Stimulated activated memory B cell treated with anti-CD40 and anti-IgM and Interleukin-4, amounts not matched to agents 10 μg/mL and 1 μg/mL and 100 μg/mL, for 72 hours (primary cell): Measurements from ENCODE around the gene ANO2.

Source experiments
- ATAC-seq: fragments of 150-1000 bp; cut with Tn5 transposase; 2 replicates; pipeline ENCODE4 v1.10.0; 2021
- H3K27ac Mint-ChIP-seq: one replicate; pipeline ENCODE4 v1.8.0; 2022; ENCODE audit warnings: mild to moderate bottlenecking, mixed read lengths
- H3K27me3 Mint-ChIP-seq: one replicate; pipeline ENCODE4 v1.8.0; 2022; ENCODE audit warnings: mixed read lengths
- H3K36me3 Mint-ChIP-seq: one replicate; pipeline ENCODE4 v1.8.0; 2022; ENCODE audit warnings: mixed read lengths
- H3K4me1 Mint-ChIP-seq: one replicate; pipeline ENCODE4 v1.8.0; 2022; ENCODE audit warnings: mixed read lengths
- H3K4me3 Mint-ChIP-seq: one replicate; pipeline ENCODE4 v1.8.0; 2022; ENCODE audit warnings: mild to moderate bottlenecking, moderate library complexity, mixed read lengths
- H3K9me3 Mint-ChIP-seq: one replicate; pipeline ENCODE4 v1.8.0; 2022; ENCODE audit warnings: mixed read lengths

ANO2 gene

GRCh38 chr12:5739917-5740316, 205.1 kb downstream of the ANO2 start:
- no peak for ATAC-seq
- no peaks in the 10 kb centered on the region for H3K36me3 Mint-ChIP-seq
- H3K27ac Mint-ChIP-seq: no peak overlapping the region
- no peaks in the 10 kb centered on the region for H3K4me1 Mint-ChIP-seq
- H3K27me3 Mint-ChIP-seq: peaks cover 10% of the 10 kb centered on the region
- H3K4me3 Mint-ChIP-seq: no peak overlapping the region
- no peaks in the 10 kb centered on the region for H3K9me3 Mint-ChIP-seq

- Mint-ChIP-seq H3K36me3 (no peaks in the 10 kb centered on the region), H3K27me3 (peaks cover 10% of the 10 kb centered on the region), H3K9me3 (no peaks in the 10 kb centered on the region), H3K4me1 (no peaks in the 10 kb centered on the region), H3K27ac (no peak overlapping the region), H3K4me3 (no peak overlapping the region)
- no peak for ATAC-seq
These were observed 207.3 kb downstream of the ANO2 start for GRCh38 chr12:5737778-5738177.

- H3K4me1 Mint-ChIP-seq: no peaks in the 10 kb centered on the region
- H3K27ac Mint-ChIP-seq: no peak overlapping the region
- no peaks in the 10 kb centered on the region for H3K9me3 Mint-ChIP-seq
- H3K4me3 Mint-ChIP-seq: no peak overlapping the region
- no peak for ATAC-seq
- peaks cover 10% of the 10 kb centered on the region for H3K27me3 Mint-ChIP-seq
- H3K36me3 Mint-ChIP-seq: no peaks in the 10 kb centered on the region
These were observed 208.5 kb downstream of the ANO2 start for GRCh38 chr12:5736527-5736926.

GRCh38 chr12:5736016-5736415, 209.0 kb downstream of the ANO2 start:
- Mint-ChIP-seq H3K4me1 (no peaks in the 10 kb centered on the region), H3K9me3 (no peaks in the 10 kb centered on the region), H3K36me3 (no peaks in the 10 kb centered on the region), H3K27ac (no peak overlapping the region), H3K4me3 (no peak overlapping the region), H3K27me3 (peaks cover 6% of the 10 kb centered on the region)
- no peak for ATAC-seq

- Mint-ChIP-seq H3K27ac (no peak overlapping the region), H3K4me3 (no peak overlapping the region), H3K36me3 (no peaks in the 10 kb centered on the region)
These were observed 211.1 kb downstream of the ANO2 start for GRCh38 chr12:5733916-5734315.

GRCh38 chr12:5733136-5733755, 211.8 kb downstream of the ANO2 start:
- H3K9me3 Mint-ChIP-seq: no peaks in the 10 kb centered on the region
- H3K36me3 Mint-ChIP-seq: no peaks in the 10 kb centered on the region
- H3K4me3 Mint-ChIP-seq: no peak overlapping the region
- H3K4me1 Mint-ChIP-seq: no peaks in the 10 kb centered on the region
- no peaks in the 10 kb centered on the region for H3K27me3 Mint-ChIP-seq
- no peak for ATAC-seq
- H3K27ac Mint-ChIP-seq: no peak overlapping the region

More at GRCh38 chr12:5733916-5734315, 211.1 kb downstream of the ANO2 start:
- Mint-ChIP-seq H3K4me1 (no peaks in the 10 kb centered on the region), H3K9me3 (no peaks in the 10 kb centered on the region), H3K27me3 (no peaks in the 10 kb centered on the region)
- ATAC-seq: no peak

- H3K9me3 Mint-ChIP-seq: no peaks in the 10 kb centered on the region
- no peak for ATAC-seq
These were observed 214.1 kb downstream of the ANO2 start for GRCh38 chr12:5730962-5731361.

GRCh38 chr12:5723711-5724252, 221.3 kb downstream of the ANO2 start:
- no peak for ATAC-seq
- H3K36me3 Mint-ChIP-seq: no peaks in the 10 kb centered on the region
- H3K4me1 Mint-ChIP-seq: no peaks in the 10 kb centered on the region
- H3K27ac Mint-ChIP-seq: no peak overlapping the region
- H3K9me3 Mint-ChIP-seq: no peaks in the 10 kb centered on the region
- no peak overlapping the region for H3K4me3 Mint-ChIP-seq
- H3K27me3 Mint-ChIP-seq: peaks cover 30% of the 10 kb centered on the region

More at GRCh38 chr12:5730962-5731361, 214.1 kb downstream of the ANO2 start:
- H3K36me3 Mint-ChIP-seq: no peaks in the 10 kb centered on the region
- no peaks in the 10 kb centered on the region for H3K27me3 Mint-ChIP-seq
- H3K4me1 Mint-ChIP-seq: no peaks in the 10 kb centered on the region
- H3K27ac Mint-ChIP-seq: no peak overlapping the region
- no peak overlapping the region for H3K4me3 Mint-ChIP-seq

- no peaks in the 10 kb centered on the region for H3K36me3 Mint-ChIP-seq
- H3K4me3 Mint-ChIP-seq: no peak overlapping the region
- no peak for ATAC-seq
- no peaks in the 10 kb centered on the region for H3K9me3 Mint-ChIP-seq
- H3K4me1 Mint-ChIP-seq: no peaks in the 10 kb centered on the region
- H3K27ac Mint-ChIP-seq: no peak overlapping the region
- peaks cover 30% of the 10 kb centered on the region for H3K27me3 Mint-ChIP-seq
These were observed 222.0 kb downstream of the ANO2 start for GRCh38 chr12:5723071-5723470.

- Mint-ChIP-seq H3K9me3 (no peaks in the 10 kb centered on the region), H3K4me1 (no peaks in the 10 kb centered on the region), H3K36me3 (no peaks in the 10 kb centered on the region), H3K27ac (no peak overlapping the region), H3K4me3 (no peak overlapping the region), H3K27me3 (peaks cover 30% of the 10 kb centered on the region)
- ATAC-seq: no peak
These were observed 224.6 kb downstream of the ANO2 start for GRCh38 chr12:5720381-5721005.

- no peak overlapping the region for H3K4me3 Mint-ChIP-seq
- H3K4me1 Mint-ChIP-seq: no peaks in the 10 kb centered on the region
- peaks cover 28% of the 10 kb centered on the region for H3K27me3 Mint-ChIP-seq
- ATAC-seq: no peak
- H3K9me3 Mint-ChIP-seq: no peaks in the 10 kb centered on the region
- H3K36me3 Mint-ChIP-seq: no peaks in the 10 kb centered on the region
- H3K27ac Mint-ChIP-seq: no peak overlapping the region
These were observed 226.4 kb downstream of the ANO2 start for GRCh38 chr12:5718680-5719079.

- Mint-ChIP-seq H3K4me1 (no peaks in the 10 kb centered on the region), H3K4me3 (no peak overlapping the region), H3K9me3 (no peaks in the 10 kb centered on the region), H3K27ac (no peak overlapping the region), H3K27me3 (peaks cover 22% of the 10 kb centered on the region), H3K36me3 (no peaks in the 10 kb centered on the region)
- ATAC-seq: no peak
These were observed 227.0 kb downstream of the ANO2 start for GRCh38 chr12:5718073-5718472.

GRCh38 chr12:5716976-5717375, 228.1 kb downstream of the ANO2 start:
- no peaks in the 10 kb centered on the region for H3K9me3 Mint-ChIP-seq
- no peaks in the 10 kb centered on the region for H3K36me3 Mint-ChIP-seq
- ATAC-seq: no peak
- no peak overlapping the region for H3K27ac Mint-ChIP-seq
- H3K4me3 Mint-ChIP-seq: no peak overlapping the region
- peaks cover 14% of the 10 kb centered on the region for H3K27me3 Mint-ChIP-seq
- no peaks in the 10 kb centered on the region for H3K4me1 Mint-ChIP-seq

- no peak overlapping the region for H3K4me3 Mint-ChIP-seq
These were observed 228.9 kb downstream of the ANO2 start for GRCh38 chr12:5716201-5716600.

GRCh38 chr12:5715021-5715420, 230.0 kb downstream of the ANO2 start:
- Mint-ChIP-seq H3K27me3 (peaks cover 3% of the 10 kb centered on the region), H3K4me3 (no peak overlapping the region), H3K36me3 (no peaks in the 10 kb centered on the region), H3K4me1 (no peaks in the 10 kb centered on the region), H3K27ac (no peak overlapping the region), H3K9me3 (no peaks in the 10 kb centered on the region)
- ATAC-seq: no peak

More at GRCh38 chr12:5716201-5716600, 228.9 kb downstream of the ANO2 start:
- no peak overlapping the region for H3K27ac Mint-ChIP-seq
- no peak for ATAC-seq
- H3K4me1 Mint-ChIP-seq: no peaks in the 10 kb centered on the region
- H3K9me3 Mint-ChIP-seq: no peaks in the 10 kb centered on the region
- H3K27me3 Mint-ChIP-seq: peaks cover 14% of the 10 kb centered on the region
- H3K36me3 Mint-ChIP-seq: no peaks in the 10 kb centered on the region

- Mint-ChIP-seq H3K4me3 (no peak overlapping the region), H3K4me1 (no peaks in the 10 kb centered on the region), H3K36me3 (no peaks in the 10 kb centered on the region), H3K27me3 (no peaks in the 10 kb centered on the region), H3K9me3 (no peaks in the 10 kb centered on the region), H3K27ac (no peak overlapping the region)
- no peak for ATAC-seq
These were observed 231.4 kb downstream of the ANO2 start for GRCh38 chr12:5713599-5714081.
